ENCODE results near the gene ACP6.

The ACP6 gene

GRCh38 chr1:147664206-147664605, 6.1 kb downstream of the ACP6 start:
- peak; percentile 14 for DNase-seq (ENCODE audit: low read depth)
- no peak for TF ChIP-seq MYC (IDR thresholded peaks at IDR 0.05; ENCODE audit: low read depth, low read length)
- H3K4me3 ChIP-seq (ENCODE audit: low read depth, low read length): no peak overlapping the region

GRCh38 chr1:147654511-147654910, 15.8 kb downstream of the ACP6 start:
- TF ChIP-seq MAX (IDR thresholded peaks at IDR 0.05; ENCODE audit: low read depth, low read length) (no peak), MYC (IDR thresholded peaks at IDR 0.05; ENCODE audit: low read depth, low read length) (no peak), CTCF (IDR thresholded peaks at IDR 0.05; ENCODE audit: low read depth, low read length) (no peak), POLR2A (IDR thresholded peaks at IDR 0.05; ENCODE audit: extremely low read depth, insufficient read length) (no peak)
- no peak for DNase-seq (ENCODE audit: low read depth)
- H3K4me3 ChIP-seq (ENCODE audit: low read depth, low read length): no peak overlapping the region

- H3K4me3 ChIP-seq (ENCODE audit: low read depth, low read length): no peak overlapping the region
- TF ChIP-seq POLR2A (IDR thresholded peaks at IDR 0.05; ENCODE audit: extremely low read depth, insufficient read length) (no peak), MYC (IDR thresholded peaks at IDR 0.05; ENCODE audit: low read depth, low read length) (no peak), CTCF (IDR thresholded peaks at IDR 0.05; ENCODE audit: low read depth, low read length) (no peak), MAX (IDR thresholded peaks at IDR 0.05; ENCODE audit: low read depth, low read length) (no peak)
- DNase-seq (ENCODE audit: low read depth): no peak
Measured at GRCh38 chr1:147652306-147652705, 18.0 kb downstream of the ACP6 start.

- no peak for DNase-seq (ENCODE audit: low read depth)
- H3K4me3 ChIP-seq (ENCODE audit: low read depth, low read length): no peak overlapping the region
- no peak for TF ChIP-seq POLR2A (IDR thresholded peaks at IDR 0.05; ENCODE audit: extremely low read depth, insufficient read length)
- TF ChIP-seq MYC (IDR thresholded peaks at IDR 0.05; ENCODE audit: low read depth, low read length): no peak
- no peak for TF ChIP-seq MAX (IDR thresholded peaks at IDR 0.05; ENCODE audit: low read depth, low read length)
Measured at GRCh38 chr1:147651466-147651865, 18.9 kb downstream of the ACP6 start.

- TF ChIP-seq CTCF (IDR thresholded peaks at IDR 0.05; ENCODE audit: low read depth, low read length) (no peak), MAX (IDR thresholded peaks at IDR 0.05; ENCODE audit: low read depth, low read length) (no peak), POLR2A (IDR thresholded peaks at IDR 0.05; ENCODE audit: extremely low read depth, insufficient read length) (no peak), MYC (IDR thresholded peaks at IDR 0.05; ENCODE audit: low read depth, low read length) (no peak)
- H3K4me3 ChIP-seq (ENCODE audit: low read depth, low read length): no peak overlapping the region
- DNase-seq (ENCODE audit: low read depth): no peak
Measured at GRCh38 chr1:147648933-147649332, 21.4 kb downstream of the ACP6 start.

- no peak overlapping the region for H3K4me3 ChIP-seq (ENCODE audit: low read depth, low read length)
- no peak for TF ChIP-seq MAX (IDR thresholded peaks at IDR 0.05; ENCODE audit: low read depth, low read length)
- TF ChIP-seq MYC (IDR thresholded peaks at IDR 0.05; ENCODE audit: low read depth, low read length): no peak
- TF ChIP-seq POLR2A (IDR thresholded peaks at IDR 0.05; ENCODE audit: extremely low read depth, insufficient read length): no peak
- TF ChIP-seq CTCF (IDR thresholded peaks at IDR 0.05; ENCODE audit: low read depth, low read length): no peak
Measured at GRCh38 chr1:147647796-147648633, 22.3 kb downstream of the ACP6 start.

More at GRCh38 chr1:147647796-147648633, 22.3 kb downstream of the ACP6 start:
- peak; percentile 12 for DNase-seq (ENCODE audit: low read depth)
